NCI-H446 (cell line): Measurements from ENCODE around the gene ANKZF1.
A peak's percentile ranks its signal among the peaks of the same experiment; 100 is the strongest.
"Not testable (repeated sequence)": the region's sequence is repeated elsewhere in the genome, so short reads cannot be mapped to it uniquely, and the experiment has no call there.

ENCODE experiments used
- DNase-seq, 2 experiments: peaks; one replicate each; lab custom pipeline; 2025; lab: John Stamatoyannopoulos, UW

The ANKZF1 gene, protein sequence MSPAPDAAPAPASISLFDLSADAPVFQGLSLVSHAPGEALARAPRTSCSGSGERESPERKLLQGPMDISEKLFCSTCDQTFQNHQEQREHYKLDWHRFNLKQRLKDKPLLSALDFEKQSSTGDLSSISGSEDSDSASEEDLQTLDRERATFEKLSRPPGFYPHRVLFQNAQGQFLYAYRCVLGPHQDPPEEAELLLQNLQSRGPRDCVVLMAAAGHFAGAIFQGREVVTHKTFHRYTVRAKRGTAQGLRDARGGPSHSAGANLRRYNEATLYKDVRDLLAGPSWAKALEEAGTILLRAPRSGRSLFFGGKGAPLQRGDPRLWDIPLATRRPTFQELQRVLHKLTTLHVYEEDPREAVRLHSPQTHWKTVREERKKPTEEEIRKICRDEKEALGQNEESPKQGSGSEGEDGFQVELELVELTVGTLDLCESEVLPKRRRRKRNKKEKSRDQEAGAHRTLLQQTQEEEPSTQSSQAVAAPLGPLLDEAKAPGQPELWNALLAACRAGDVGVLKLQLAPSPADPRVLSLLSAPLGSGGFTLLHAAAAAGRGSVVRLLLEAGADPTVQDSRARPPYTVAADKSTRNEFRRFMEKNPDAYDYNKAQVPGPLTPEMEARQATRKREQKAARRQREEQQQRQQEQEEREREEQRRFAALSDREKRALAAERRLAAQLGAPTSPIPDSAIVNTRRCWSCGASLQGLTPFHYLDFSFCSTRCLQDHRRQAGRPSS

GRCh38 chr2:219229305-219230058 lies at the start of gene ANKZF1, which contains the start of gene ATG9A:
ANKZF1 (plus strand) TSS chr2:219229806; CDS start chr2:219230258, 452 bp downstream.
ATG9A (minus strand) TSS chr2:219229636; CDS start chr2:219228024, 1,612 bp downstream.
- peak; percentile 87 to 98 for DNase-seq

DNA sequence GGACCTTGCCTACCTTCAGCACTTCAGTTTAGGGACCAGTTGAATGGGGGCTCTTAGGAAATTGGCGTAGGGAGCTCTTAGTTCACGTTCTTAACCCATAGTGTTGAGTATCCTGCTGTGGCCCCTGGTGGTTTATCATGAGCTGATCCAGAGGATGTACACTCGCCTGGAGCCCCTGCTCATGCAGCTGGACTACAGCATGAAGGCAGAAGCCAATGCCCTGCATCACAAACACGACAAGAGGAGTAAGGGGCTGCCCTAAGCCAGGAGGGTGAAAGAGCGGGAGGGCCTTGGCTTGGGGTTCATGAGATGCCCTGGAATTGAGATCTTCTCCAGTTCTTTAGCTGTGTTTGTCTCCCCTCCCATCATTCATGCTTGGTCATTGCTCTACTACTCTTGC lies 48.6 kb upstream of the ANKZF1 start:
- DNase-seq, result no peak

DNA sequence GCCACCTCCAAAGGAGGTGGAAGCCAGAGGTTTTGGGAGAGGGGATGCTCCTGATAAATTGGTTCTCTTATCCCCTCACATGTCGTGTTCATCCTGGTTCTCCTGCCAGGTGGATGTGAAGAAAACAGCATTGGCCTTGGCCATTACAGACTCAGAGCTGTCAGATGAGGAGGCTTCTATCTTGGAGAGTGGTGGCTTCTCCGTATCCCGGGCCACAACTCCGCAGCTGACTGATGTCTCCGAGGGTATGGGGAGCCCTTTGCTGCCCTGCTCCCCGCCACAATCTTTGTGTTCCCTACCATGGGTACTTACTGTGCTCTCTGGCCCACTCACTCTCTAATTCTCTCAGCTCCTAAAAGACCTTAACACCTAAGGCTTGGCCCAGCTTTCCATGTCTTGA lies 48.1 kb upstream of the ANKZF1 start:
- DNase-seq, result no peak

DNA sequence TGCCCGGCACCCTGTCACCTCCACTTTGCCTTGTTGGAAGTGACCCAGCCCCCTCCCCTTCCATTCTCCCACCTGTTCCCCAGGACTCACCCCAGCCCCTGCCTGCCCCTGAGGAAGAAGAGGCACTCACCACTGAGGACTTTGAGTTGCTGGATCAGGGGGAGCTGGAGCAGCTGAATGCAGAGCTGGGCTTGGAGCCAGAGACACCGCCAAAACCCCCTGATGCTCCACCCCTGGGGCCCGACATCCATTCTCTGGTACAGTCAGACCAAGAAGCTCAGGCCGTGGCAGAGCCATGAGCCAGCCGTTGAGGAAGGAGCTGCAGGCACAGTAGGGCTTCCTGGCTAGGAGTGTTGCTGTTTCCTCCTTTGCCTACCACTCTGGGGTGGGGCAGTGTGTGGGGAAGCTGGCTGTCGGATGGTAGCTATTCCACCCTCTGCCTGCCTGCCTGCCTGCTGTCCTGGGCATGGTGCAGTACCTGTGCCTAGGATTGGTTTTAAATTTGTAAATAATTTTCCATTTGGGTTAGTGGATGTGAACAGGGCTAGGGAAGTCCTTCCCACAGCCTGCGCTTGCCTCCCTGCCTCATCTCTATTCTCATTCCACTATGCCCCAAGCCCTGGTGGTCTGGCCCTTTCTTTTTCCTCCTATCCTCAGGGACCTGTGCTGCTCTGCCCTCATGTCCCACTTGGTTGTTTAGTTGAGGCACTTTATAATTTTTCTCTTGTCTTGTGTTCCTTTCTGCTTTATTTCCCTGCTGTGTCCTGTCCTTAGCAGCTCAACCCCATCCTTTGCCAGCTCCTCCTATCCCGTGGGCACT lies 47.1 kb upstream of the ANKZF1 start:
- DNase-seq, result no peak

DNA sequence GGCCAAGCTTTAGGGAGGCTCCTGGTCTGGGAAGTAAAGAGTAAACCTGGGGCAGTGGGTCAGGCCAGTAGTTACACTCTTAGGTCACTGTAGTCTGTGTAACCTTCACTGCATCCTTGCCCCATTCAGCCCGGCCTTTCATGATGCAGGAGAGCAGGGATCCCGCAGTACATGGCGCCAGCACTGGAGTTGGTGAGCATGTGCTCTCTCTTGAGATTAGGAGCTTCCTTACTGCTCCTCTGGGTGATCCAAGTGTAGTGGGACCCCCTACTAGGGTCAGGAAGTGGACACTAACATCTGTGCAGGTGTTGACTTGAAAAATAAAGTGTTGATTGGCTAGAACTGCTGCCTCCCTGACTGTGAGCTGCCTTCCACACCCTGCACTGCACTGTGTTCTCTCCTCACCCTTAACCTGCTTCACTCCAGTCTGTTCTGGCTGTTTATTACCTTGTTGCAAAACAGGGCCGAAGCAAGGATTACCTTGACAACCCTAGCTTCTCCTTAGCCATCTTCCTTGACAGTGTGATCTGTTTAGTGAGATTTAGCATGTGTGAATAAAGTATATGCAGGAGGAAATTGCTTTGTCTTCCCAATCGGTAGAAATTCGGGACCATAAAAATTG lies 46.3 kb upstream of the ANKZF1 start:
- DNase-seq, result no peak

- no peak for DNase-seq
Measured at GRCh38 chr2:219184121-219184520, 45.5 kb upstream of the ANKZF1 start.

- no peak for DNase-seq
Measured at GRCh38 chr2:219186754-219187456, 42.7 kb upstream of the ANKZF1 start.

DNA sequence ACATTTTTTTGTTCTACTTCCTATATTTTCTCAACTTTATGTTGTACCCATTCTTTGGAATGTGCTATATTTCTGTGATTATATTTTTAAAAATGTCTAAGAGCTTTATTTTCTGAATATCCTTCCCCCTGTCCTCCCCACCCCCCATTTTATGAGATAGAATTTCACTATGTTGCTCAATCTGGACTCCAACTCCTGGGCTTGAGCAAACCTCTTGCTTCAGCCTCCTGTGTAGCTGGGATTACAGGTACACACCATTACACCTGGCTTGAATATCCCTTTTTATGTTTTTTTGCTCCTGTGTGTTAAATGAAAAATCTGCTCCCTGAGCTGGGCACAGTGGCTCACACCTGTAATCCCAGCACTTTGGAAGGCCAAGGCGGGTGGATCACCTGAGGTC lies 32.2 kb upstream of the ANKZF1 start:
- no peak for DNase-seq

- no peak for DNase-seq
Measured at GRCh38 chr2:219198974-219199373, 30.6 kb upstream of the ANKZF1 start.

DNA sequence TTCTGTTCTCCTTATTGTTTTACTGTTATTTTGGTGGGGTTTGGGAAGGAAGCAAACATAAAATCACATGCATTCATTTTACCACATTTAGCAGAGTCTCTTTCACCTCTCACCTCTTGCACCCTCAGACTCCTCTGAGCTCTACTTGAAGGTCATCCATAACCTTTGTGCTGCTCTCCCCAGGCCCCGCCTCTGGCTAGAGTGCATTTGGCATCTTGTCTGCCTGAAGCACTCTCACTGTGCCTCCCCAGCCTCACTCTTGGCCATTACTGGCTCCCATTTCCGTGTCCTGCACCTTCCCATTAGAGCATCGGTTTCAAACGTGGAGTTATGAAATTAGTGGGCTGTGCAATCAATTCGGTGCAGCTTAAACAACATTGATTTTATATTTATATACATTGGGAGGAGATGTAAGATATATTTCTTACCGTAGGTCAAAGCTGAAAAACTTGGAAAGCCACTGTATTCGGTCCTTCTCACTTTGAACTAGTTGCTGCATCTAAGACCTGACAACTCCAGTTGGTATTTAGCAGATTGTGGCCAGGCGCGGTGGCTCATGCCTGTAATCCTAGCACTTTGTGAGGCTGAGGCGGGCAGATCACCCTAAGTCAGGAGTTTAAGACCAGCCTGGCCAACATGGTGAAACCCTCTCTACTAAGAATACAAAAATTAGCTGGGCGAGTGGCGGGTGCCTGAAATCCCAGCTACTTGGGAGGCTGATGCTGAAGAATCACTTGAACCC lies 30.0 kb upstream of the ANKZF1 start:
- DNase-seq, result no peak

DNA sequence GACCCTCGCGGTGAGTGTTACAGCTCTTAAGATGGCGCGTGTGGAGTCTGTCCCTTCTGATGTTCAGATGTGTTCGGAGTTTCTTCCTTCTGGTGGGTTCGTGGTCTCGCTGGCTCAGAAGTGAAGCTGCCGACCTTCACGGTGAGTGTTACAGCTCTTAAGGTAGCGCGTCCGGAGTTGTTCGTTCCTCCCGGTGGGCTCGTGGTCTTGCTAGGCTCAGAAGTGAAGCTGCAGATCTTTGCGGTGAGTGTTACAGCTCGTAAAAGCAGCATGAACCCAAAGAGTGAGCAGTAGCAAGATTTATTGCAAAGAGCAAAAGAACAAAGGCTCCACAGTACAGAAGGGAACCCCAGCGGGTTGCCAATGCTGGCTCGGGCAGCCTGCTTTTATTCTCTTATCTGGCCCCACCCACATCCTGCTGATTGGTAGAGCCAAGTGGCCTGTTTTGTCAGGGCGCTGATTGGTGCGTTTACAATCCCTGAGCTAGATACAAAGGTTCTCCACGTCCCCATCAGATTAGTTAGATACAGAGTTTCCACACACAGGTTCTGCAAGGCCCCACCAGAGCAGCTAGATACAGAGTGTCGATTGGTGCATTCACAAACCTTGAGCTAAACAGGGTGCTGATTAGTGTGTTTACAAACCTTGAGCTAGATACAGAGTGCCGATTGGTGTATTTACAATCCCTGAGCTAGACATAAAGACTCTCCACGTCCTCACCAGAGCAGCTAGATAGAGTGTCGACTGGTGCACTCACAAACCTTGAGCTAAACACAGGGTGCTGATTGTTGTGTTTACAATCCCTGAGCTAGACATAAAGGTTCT lies 28.9 kb upstream of the ANKZF1 start:
- not testable (repeated sequence) for DNase-seq

GRCh38 chr2:219201331-219201730 lies 28.3 kb upstream of the ANKZF1 start:
- DNase-seq, result not testable (repeated sequence)

- no peak for DNase-seq
Measured at GRCh38 chr2:219204425-219205164, 25.0 kb upstream of the ANKZF1 start.

GRCh38 chr2:219205165-219205538 lies 24.5 kb upstream of the ANKZF1 start:
- DNase-seq, result no peak

DNA sequence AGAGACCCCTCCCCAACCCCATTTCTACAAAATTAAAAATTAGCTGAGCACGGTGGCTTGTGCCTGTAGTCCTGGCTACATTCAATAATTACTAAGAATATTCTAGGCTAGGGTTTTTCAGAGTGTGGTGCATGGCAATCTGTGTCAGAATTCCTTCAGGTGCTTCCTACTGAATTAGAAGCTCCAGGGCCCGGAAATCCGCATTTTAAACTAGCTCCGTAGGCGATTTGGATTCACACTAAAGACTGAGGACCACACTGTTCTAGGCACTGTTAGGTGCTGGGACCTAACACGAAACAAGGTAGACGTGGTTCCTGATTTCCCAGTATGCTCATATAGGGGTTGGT lies 23.7 kb upstream of the ANKZF1 start:
- no peak for DNase-seq

- DNase-seq, result peak; percentile 86 to 96
Measured at GRCh38 chr2:219206328-219207133, 23.1 kb upstream of the ANKZF1 start, which contains the start of gene ZFAND2B. ZFAND2B (plus strand) TSS chr2:219206782; CDS start chr2:219206988, 206 bp downstream.

- DNase-seq, result no peak
Measured at GRCh38 chr2:219207134-219207883, 22.3 kb upstream of the ANKZF1 start.
